AG10803 (cell line): ENCODE data around the gene YY1.
"Not testable (repeated sequence)": the region's sequence is repeated elsewhere in the genome, so short reads cannot be mapped to it uniquely, and the experiment has no call there.

Experiments
- DNase-seq: peaks from one replicate; pipeline ENCODE4 v3.0.0; 2010; ENCODE audit warnings: low read depth
- H3K4me3 ChIP-seq: 2 replicates; pipeline ENCODE4 v1.5.1; 2011; ENCODE audit warnings: mild to moderate bottlenecking, low read length, control low read depth
- CTCF ChIP-seq: conservative IDR thresholded peaks from 2 replicates; pipeline ENCODE4 v1.5.1; 2011; ENCODE audit warnings: mild to moderate bottlenecking, low read length, control low read depth, inconsistent platforms

Gene YY1

GRCh38 chr14:100287202-100287997 is 48.5 kb downstream of the YY1 start:
- TF ChIP-seq CTCF, result no peak
- DNase-seq, result no peak
- no peak overlapping the region for H3K4me3 ChIP-seq

GRCh38 chr14:100287998-100288295 is 49.0 kb downstream of the YY1 start:
- DNase-seq, H3K4me3 ChIP-seq: not testable (repeated sequence)

- no peak overlapping the region for H3K4me3 ChIP-seq
- DNase-seq, result no peak
- TF ChIP-seq CTCF, result no peak
Measured at GRCh38 chr14:100288382-100289185, 49.6 kb downstream of the YY1 start.

- no peak overlapping the region for H3K4me3 ChIP-seq
Measured at GRCh38 chr14:100289916-100290606, 51.1 kb downstream of the YY1 start.

GRCh38 chr14:100290607-100291304 is 51.8 kb downstream of the YY1 start:
- no peak for DNase-seq
- no peak overlapping the region for H3K4me3 ChIP-seq
- no peak for TF ChIP-seq CTCF

More at GRCh38 chr14:100289916-100290606, 51.1 kb downstream of the YY1 start:
- no peak for DNase-seq
- no peak for TF ChIP-seq CTCF

- TF ChIP-seq CTCF, result no peak
- no peak for DNase-seq
- H3K4me3 ChIP-seq, result no peak overlapping the region
Measured at GRCh38 chr14:100291305-100292075, 52.5 kb downstream of the YY1 start.
